Kidney (tissue), 14 donors: ENCODE measurements around the gene RSU1. TPM values are rescaled to one million over a fixed set of nuclear protein-coding genes. Genes with fewer than 3 reads are reported as not detected.

Source experiments
- DNase-seq, 5 donors: peaks; one replicate each; pipeline ENCODE4 v3.0.0-alpha.2; 2013 to 2020
- FAIRE-seq: peaks from 2 replicates; lab custom pipeline; 2012; peaks lifted over from hg19 to GRCh38; lab: Jason Lieb, UNC
- H3K27ac ChIP-seq, 2 donors: one replicate each; pipeline ENCODE4 v1.7.0; 2013; ENCODE audit warnings: low read depth in 2 of 2, low read length in 2 of 2, inconsistent platforms in 1 of 2
- H3K27me3 ChIP-seq: one replicate; pipeline ENCODE4 v1.7.1; 2013; ENCODE audit warnings: low read length, inconsistent platforms; ENCODE audit not compliant: control insufficient read depth, insufficient read depth
- H3K36me3 ChIP-seq, 3 donors: one replicate each; pipeline versions ENCODE4 v1.7.0 to v1.7.1; 2013; ENCODE audit warnings: low read length in 3 of 3, control low read depth in 1 of 3, inconsistent platforms in 1 of 3; ENCODE audit not compliant: insufficient read depth in 3 of 3, control insufficient read depth in 2 of 3
- H3K4me1 ChIP-seq, 3 donors: one replicate each; pipeline versions ENCODE4 v1.7.0 to v1.7.1; 2013; ENCODE audit warnings: low read length in 3 of 3, inconsistent platforms in 1 of 3, low read depth in 1 of 3; ENCODE audit not compliant: control insufficient read depth in 2 of 3, insufficient read depth in 2 of 3
- H3K4me3 ChIP-seq, 3 donors: one replicate each; pipeline versions ENCODE4 v1.7.0 to v1.8.1; 2013; ENCODE audit warnings: low read length in 3 of 3, control low read depth in 1 of 3, inconsistent platforms in 1 of 3
- H3K9ac ChIP-seq, 3 donors: one replicate each; pipeline versions ENCODE4 v1.7.0 to v1.7.1; 2013; ENCODE audit warnings: low read length in 3 of 3, control low read depth in 1 of 3, inconsistent platforms in 1 of 3
- H3K9me3 ChIP-seq, 3 donors: one replicate each; pipeline versions ENCODE4 v1.7.0 to v1.7.1; 2013; ENCODE audit warnings: low read length in 3 of 3, control low read depth in 1 of 3, inconsistent platforms in 1 of 3; ENCODE audit not compliant: control insufficient read depth in 2 of 3, insufficient read depth in 1 of 3
- CTCF ChIP-seq: IDR thresholded peaks from 3 replicates; pipeline ENCODE4 v1.5.1; 2012; ENCODE audit warnings: mild to moderate bottlenecking, moderate library complexity, borderline replicate concordance; ENCODE audit not compliant: insufficient read depth; ENCODE audit errors: extremely low read depth
- intact Hi-C: fragments of 100-400 bp; cut with DNase I; formaldehyde crosslinking; loops from one replicate; pipeline ENCODE4 v1.11.1; 2022
- polyA plus RNA-seq: library from polyadenylated mRNA; stranded (reverse); fragments of 350-450 nt; fragmentation: Illumina TruSeq; extraction: RNeasy Lipid Tissue Mini Kit (QIAGEN cat#74804); gene quantifications from one replicate; pipeline ENCODE4 v1.2.3, GENCODE V29; 2014; ENCODE audit warnings: low read depth, low replicate concordance; ENCODE audit not compliant: insufficient read depth
- total RNA-seq: library from RNA; stranded (reverse); fragmentation: NEBNext Ultra II Directional; extraction: Animal tissue kit (Norgen Biotek cat#: 25700); gene quantifications from one replicate; pipeline ENCODE4 v1.2.1, GENCODE V29; 2021
- donor health status: control.
- donor health status: control.
- donor health status: control.
- donor health status: control.
- donor health status: control.
- donor health status: DM: yes; HTN: yes; CAD: no.
- donor health status: Normal renal cell carcinoma (clear cell type).

The RSU1 gene
- total and polyA plus RNA-seq, 2 donors from 2014 or later = 44.6 to 72.4 TPM

DNA sequence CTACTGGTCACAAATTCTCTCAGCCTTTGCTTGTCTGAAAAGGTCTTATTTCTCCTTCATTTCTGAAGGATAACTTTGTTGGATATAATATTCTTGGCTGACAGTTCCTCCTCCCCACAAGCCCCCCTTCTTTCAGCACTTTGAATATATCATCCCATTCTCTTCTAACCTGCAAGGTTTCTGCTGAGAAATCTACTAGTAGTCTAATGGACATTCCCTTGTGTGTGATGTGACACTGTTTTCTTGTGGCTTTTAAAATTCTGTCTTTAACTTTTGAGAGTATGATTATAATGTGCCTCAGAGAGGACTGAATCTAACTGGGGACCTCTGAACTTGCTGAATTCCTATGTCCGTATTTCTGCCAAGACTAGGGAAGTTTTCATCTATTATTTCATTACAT is 104.3 kb downstream of the RSU1 start:
- H3K9me3 ChIP-seq = peaks cover 0 to 11% (median 3%) of the 10 kb centered on the region in 3 donors
- H3K27me3 ChIP-seq = no peaks in the 10 kb centered on the region
- no peak overlapping the region for H3K27ac ChIP-seq
- H3K4me1 ChIP-seq = no peaks in the 10 kb centered on the region
- no peak overlapping the region for H3K9ac ChIP-seq
- no peak for TF ChIP-seq CTCF
- H3K36me3 ChIP-seq = no peaks in the 10 kb centered on the region
- FAIRE-seq = no peak
- no peak overlapping the region for H3K4me3 ChIP-seq
- intact Hi-C loops = no loop called here
- no peak for DNase-seq

GRCh38 chr10:16700331-16700730 is 116.9 kb downstream of the RSU1 start:
- no peak for FAIRE-seq
- no peak for TF ChIP-seq CTCF
- no peak for DNase-seq
- no peaks in the 10 kb centered on the region for H3K27me3 ChIP-seq
- no peak overlapping the region for H3K4me3 ChIP-seq
- no peak overlapping the region for H3K9ac ChIP-seq
- H3K36me3 ChIP-seq = no peaks in the 10 kb centered on the region
- intact Hi-C loops = no loop called here
- H3K9me3 ChIP-seq = no peaks in the 10 kb centered on the region
- no peaks in the 10 kb centered on the region for H3K4me1 ChIP-seq
- no peak overlapping the region for H3K27ac ChIP-seq

DNA sequence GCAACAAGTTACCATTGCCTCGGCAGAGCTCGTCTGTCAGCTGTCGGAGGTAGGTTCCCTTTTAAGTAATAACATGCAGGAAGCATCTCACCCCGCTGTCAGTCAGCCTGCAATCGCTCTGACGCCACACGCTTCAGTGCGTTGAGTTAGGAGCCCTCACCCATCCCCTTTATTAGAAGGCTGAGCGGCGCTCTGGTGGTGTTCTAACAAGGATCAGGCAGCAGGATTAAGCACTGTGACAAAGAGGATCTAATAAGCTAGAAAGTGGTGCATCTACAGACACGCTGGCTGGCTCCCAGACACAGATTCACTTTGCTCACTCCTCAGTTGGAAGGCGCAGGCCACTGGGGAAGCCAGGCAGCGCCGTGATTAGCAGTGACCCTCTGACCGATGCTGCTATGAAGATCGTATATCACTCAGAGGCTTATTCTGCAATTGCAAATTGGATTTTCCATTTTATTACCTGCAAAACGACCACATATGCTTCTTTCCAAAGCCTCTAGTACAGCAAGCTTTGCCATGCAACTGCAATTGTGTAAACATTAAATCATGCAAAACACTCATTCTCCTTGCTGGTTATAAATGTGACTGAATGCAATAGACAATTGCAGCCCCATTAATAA is 117.7 kb downstream of the RSU1 start:
- intact Hi-C loops = no loop called here
- Histone ChIP-seq H3K9ac (no peak overlapping the region), H3K36me3 (no peaks in the 10 kb centered on the region), H3K27me3 (no peaks in the 10 kb centered on the region), H3K9me3 (no peaks in the 10 kb centered on the region), H3K4me3 (no peak overlapping the region), H3K4me1 (no peaks in the 10 kb centered on the region), H3K27ac (no peak overlapping the region)
- no peak for TF ChIP-seq CTCF
- DNase-seq (no peak), FAIRE-seq (no peak)

- Histone ChIP-seq H3K4me1 (no peaks in the 10 kb centered on the region), H3K4me3 (no peak overlapping the region), H3K9me3 (no peaks in the 10 kb centered on the region), H3K27ac (no peak overlapping the region), H3K36me3 (no peaks in the 10 kb centered on the region), H3K27me3 (no peaks in the 10 kb centered on the region), H3K9ac (no peak overlapping the region)
- FAIRE-seq (no peak), DNase-seq (no peak)
- intact Hi-C loops = no loop called here
- TF ChIP-seq CTCF = no peak
Observed at GRCh38 chr10:16698461-16698860, 118.8 kb downstream of the RSU1 start.
